Transverse colon (tissue), 4 donors: ENCODE data around the gene TRAF3. TPM values are rescaled to one million over a fixed set of nuclear protein-coding genes. Genes with fewer than 3 reads are reported as not detected.

Source experiments
- DNase-seq: peaks from one replicate; pipeline ENCODE4 v3.0.0-alpha.2; 2019
- H3K27ac ChIP-seq, 4 donors: fragments of 200-600 bp; sonication (generic); 2 replicates each; pipeline ENCODE4 v1.5.1; 2016 to 2018; ENCODE audit warnings: inconsistent platforms in 4 of 4
- H3K27me3 ChIP-seq: fragments of 200-600 bp; sonication (generic); 2 replicates; pipeline ENCODE4 v1.5.1; 2017; ENCODE audit warnings: inconsistent platforms
- H3K36me3 ChIP-seq, 4 donors: fragments of 200-600 bp; sonication (generic); 2 replicates each; pipeline ENCODE4 v1.5.1; 2017 to 2019; ENCODE audit warnings: inconsistent platforms in 4 of 4
- H3K4me1 ChIP-seq, 4 donors: fragments of 200-600 bp; sonication (generic); 2 replicates each; pipeline ENCODE4 v1.5.1; 2017 to 2020; ENCODE audit warnings: inconsistent platforms in 4 of 4
- H3K4me3 ChIP-seq, 4 donors: fragments of 200-600 bp; sonication (generic); 1 replicate in 1 of 4; 2 replicates in 3 of 4; pipeline versions ENCODE4 v1.5.1 to v1.6.1; 2017 to 2019; ENCODE audit warnings: inconsistent platforms in 4 of 4
- H3K9me3 ChIP-seq, 2 donors: fragments of 200-600 bp; sonication (generic); 2 replicates each; pipeline ENCODE4 v1.5.1; 2017 to 2019; ENCODE audit warnings: inconsistent platforms in 2 of 2
- CTCF ChIP-seq, 5 experiments: fragments of 200-600 bp in 3 of 5; fragments of 450-650 bp in 2 of 5; sonication (generic) in 3 of 5; IDR thresholded peaks; 1 replicate in 2 of 5; 2 replicates in 3 of 5; pipeline ENCODE4 v1.5.1; 2016 to 2017; ENCODE audit warnings: antibody characterized with exemption in 5 of 5, inconsistent platforms in 3 of 5, mild to moderate bottlenecking in 2 of 5, moderate library complexity in 1 of 5
- EP300 ChIP-seq: sonication (generic); formaldehyde crosslinking; IDR thresholded peaks from one replicate; pipeline ENCODE4 v1.6.1; 2017; ENCODE audit warnings: antibody characterized with exemption, low read depth
- POLR2A ChIP-seq: fragments of 450-650 bp; IDR thresholded peaks from one replicate; pipeline ENCODE4 v1.6.1; 2016; ENCODE audit warnings: antibody characterized with exemption, mild to moderate bottlenecking, moderate library complexity
- POLR2AphosphoS5 ChIP-seq, 3 donors: sonication (generic); formaldehyde crosslinking; IDR thresholded peaks; one replicate each; pipeline ENCODE4 v1.6.1; 2016; ENCODE audit warnings: antibody characterized with exemption in 3 of 3
- WGBS, 2 donors: methylation state at CpG; one replicate each; pipeline ENCODE4 v1.1.5; 2018; ENCODE audit warnings: low coverage in 1 of 2; 5-methylcytosine and 5-hydroxymethylcytosine counted together
- in situ Hi-C, 4 donors: fragments of 200-750 bp; cut with MboI; loops; one replicate each; pipeline versions ENCODE4 v1.15.0 to v1.15.1; 2017; ENCODE audit warnings: low sequenced_read_pairs in 3 of 4, low pct_ligation_motif_present in 1 of 4, low pct_unique_long_range_greater_than_20kb in 1 of 4
- intact Hi-C: fragments of 100-400 bp; cut with DNase I; formaldehyde crosslinking; loops from one replicate; pipeline ENCODE4 v1.15.1; 2023; ENCODE audit warnings: low total_unique reads
- total RNA-seq, 4 donors: library from RNA; depleted of rRNA; stranded (reverse); fragments of >200 nt; gene quantifications; one replicate each; pipeline ENCODE4 v1.1.0, GENCODE V29; 2016

Gene TRAF3
- total RNA-seq, 4 donors from 2014 or later, result 18.7 to 28.9 (median 25.0) TPM

- peaks cover 0 to 18% (median 6%) of the 10 kb centered on the region in 4 donors for H3K4me1 ChIP-seq
- in situ Hi-C loops (no loop called here), intact Hi-C loops (no loop called here)
- WGBS, 2 donors, result 89 to 91% methylated on average over 5 of the region's 5 CpGs
- no peak for TF ChIP-seq POLR2AphosphoS5 (IDR thresholded peaks at IDR 0.05)
- no peak for TF ChIP-seq POLR2A
- no peak for TF ChIP-seq CTCF (IDR thresholded peaks at IDR 0.05)
- TF ChIP-seq EP300, result no peak
- no peak overlapping the region for H3K4me3 ChIP-seq
- no peaks in the 10 kb centered on the region for H3K27me3 ChIP-seq
- H3K36me3 ChIP-seq, result no peaks in the 10 kb centered on the region
- no peak overlapping the region for H3K27ac ChIP-seq
- no peak for DNase-seq
- no peaks in the 10 kb centered on the region for H3K9me3 ChIP-seq
These were observed 46.3 kb downstream of the TRAF3 start for GRCh38 chr14:102823546-102823945.

GRCh38 chr14:102824832-102825231 lies 47.6 kb downstream of the TRAF3 start:
- Histone ChIP-seq H3K4me1 (peaks cover 0 to 17% (median 3%) of the 10 kb centered on the region in 4 donors), H3K27ac (no peak overlapping the region), H3K27me3 (no peaks in the 10 kb centered on the region), H3K9me3 (no peaks in the 10 kb centered on the region), H3K4me3 (no peak overlapping the region), H3K36me3 (no peaks in the 10 kb centered on the region)
- TF ChIP-seq POLR2AphosphoS5 (IDR thresholded peaks at IDR 0.05) (no peak), CTCF (IDR thresholded peaks at IDR 0.05) (no peak), POLR2A (no peak), EP300 (no peak)
- DNase-seq, result no peak
- intact Hi-C loops, result no loop called here
- WGBS, 2 donors, result 89% methylated on average over 6 of the region's 8 CpGs; no CpG with 5 or more reads in 1 of the 2 donors
- in situ Hi-C loops, result no loop called here

- 97 to 100% methylated on average over 4 to 22 of the region's 22 CpGs for WGBS, 2 donors
These were observed 48.3 kb downstream of the TRAF3 start for GRCh38 chr14:102825307-102826095.

GRCh38 chr14:102826161-102826560 lies 48.9 kb downstream of the TRAF3 start:
- H3K4me1 ChIP-seq, result peaks cover 0 to 14% (median 0%) of the 10 kb centered on the region in 4 donors
- in situ Hi-C loops (no loop called here), intact Hi-C loops (no loop called here)
- DNase-seq, result no peak
- no peaks in the 10 kb centered on the region for H3K27me3 ChIP-seq
- H3K9me3 ChIP-seq, result no peaks in the 10 kb centered on the region
- WGBS, 2 donors, result 90% methylated on average over 11 of the region's 11 CpGs; no CpG with 5 or more reads in 1 of the 2 donors
- H3K4me3 ChIP-seq, result no peak overlapping the region
- TF ChIP-seq CTCF (IDR thresholded peaks at IDR 0.05), result no peak
- TF ChIP-seq EP300, result no peak
- no peak for TF ChIP-seq POLR2AphosphoS5 (IDR thresholded peaks at IDR 0.05)
- TF ChIP-seq POLR2A, result no peak
- no peaks in the 10 kb centered on the region for H3K36me3 ChIP-seq
- no peak overlapping the region for H3K27ac ChIP-seq

More at GRCh38 chr14:102825307-102826095, 48.3 kb downstream of the TRAF3 start:
- no peak for TF ChIP-seq EP300
- TF ChIP-seq POLR2A, result no peak
- no peak for TF ChIP-seq CTCF (IDR thresholded peaks at IDR 0.05)
- TF ChIP-seq POLR2AphosphoS5 (IDR thresholded peaks at IDR 0.05), result no peak
- H3K4me3 ChIP-seq, result no peak overlapping the region
- H3K27me3 ChIP-seq, result no peaks in the 10 kb centered on the region
- intact Hi-C loops, result no loop called here
- no peaks in the 10 kb centered on the region for H3K36me3 ChIP-seq
- DNase-seq, result no peak
- no peaks in the 10 kb centered on the region for H3K9me3 ChIP-seq
- no peak overlapping the region for H3K27ac ChIP-seq
- in situ Hi-C loops, result no loop called here
- H3K4me1 ChIP-seq, result peaks cover 0 to 14% (median 0%) of the 10 kb centered on the region in 4 donors
